ENCODE measurements around the gene KBTBD8.

DNA sequence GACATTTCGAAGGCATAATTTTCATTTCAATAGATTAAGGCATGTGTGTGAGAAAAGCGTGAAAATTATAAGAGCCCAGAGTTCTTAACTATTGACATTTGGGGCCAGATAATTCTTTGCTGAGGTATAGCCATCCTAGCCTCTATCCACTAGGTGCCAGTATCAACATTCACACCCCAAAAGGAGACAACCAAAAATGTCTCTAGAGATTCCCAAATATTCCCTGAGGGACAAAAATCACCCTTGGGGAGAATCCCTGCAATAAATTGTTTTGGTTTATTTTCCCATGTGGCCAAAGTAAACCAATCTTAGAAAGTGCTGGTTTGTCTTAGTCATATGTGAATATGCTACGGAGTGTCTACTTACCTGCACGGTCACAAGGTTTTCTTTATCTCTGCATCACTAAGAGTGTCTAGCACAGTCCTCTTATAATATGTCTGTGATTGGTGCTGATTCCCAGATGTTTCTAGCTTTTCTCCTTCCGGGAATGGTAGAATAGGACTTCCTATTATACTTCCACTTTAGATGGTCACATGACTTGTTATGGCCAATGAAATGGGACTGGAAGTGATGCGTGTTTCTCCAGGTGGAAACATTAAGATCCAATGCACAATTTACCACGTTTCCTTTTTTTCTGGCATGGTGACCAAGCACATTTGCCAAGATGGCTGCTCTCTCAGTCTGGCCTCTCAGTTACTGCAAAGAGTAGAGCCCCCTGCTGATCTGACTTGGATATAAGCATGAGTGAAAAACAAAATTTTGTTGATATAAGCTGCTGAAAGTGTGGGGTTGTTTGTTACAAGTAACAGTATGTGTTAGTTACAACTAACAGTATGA, 8.0 kb upstream of the KBTBD8 start:
- TF ChIP-seq, protein P1, sequence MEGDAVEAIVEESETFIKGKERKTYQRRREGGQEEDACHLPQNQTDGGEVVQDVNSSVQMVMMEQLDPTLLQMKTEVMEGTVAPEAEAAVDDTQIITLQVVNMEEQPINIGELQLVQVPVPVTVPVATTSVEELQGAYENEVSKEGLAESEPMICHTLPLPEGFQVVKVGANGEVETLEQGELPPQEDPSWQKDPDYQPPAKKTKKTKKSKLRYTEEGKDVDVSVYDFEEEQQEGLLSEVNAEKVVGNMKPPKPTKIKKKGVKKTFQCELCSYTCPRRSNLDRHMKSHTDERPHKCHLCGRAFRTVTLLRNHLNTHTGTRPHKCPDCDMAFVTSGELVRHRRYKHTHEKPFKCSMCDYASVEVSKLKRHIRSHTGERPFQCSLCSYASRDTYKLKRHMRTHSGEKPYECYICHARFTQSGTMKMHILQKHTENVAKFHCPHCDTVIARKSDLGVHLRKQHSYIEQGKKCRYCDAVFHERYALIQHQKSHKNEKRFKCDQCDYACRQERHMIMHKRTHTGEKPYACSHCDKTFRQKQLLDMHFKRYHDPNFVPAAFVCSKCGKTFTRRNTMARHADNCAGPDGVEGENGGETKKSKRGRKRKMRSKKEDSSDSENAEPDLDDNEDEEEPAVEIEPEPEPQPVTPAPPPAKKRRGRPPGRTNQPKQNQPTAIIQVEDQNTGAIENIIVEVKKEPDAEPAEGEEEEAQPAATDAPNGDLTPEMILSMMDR (IDR thresholded peaks at IDR 0.05) = peak; percentile 63
- TF ChIP-seq EZH2 (IDR thresholded peaks at IDR 0.05; ENCODE audit: borderline replicate concordance, insufficient read depth, low read depth, low read length, poor library complexity, severe bottlenecking) = no peak
